Measurements from ENCODE around the gene DMBX1.

Gene DMBX1

GRCh38 chr1:46459315-46459714 lies 30.3 kb upstream of the DMBX1 start:
- no peak for DNase-seq

GRCh38 chr1:46461017-46461808 lies 28.4 kb upstream of the DMBX1 start:
- DNase-seq = no peak

- peak; percentile 14 for DNase-seq
These were observed 27.7 kb upstream of the DMBX1 start for GRCh38 chr1:46461809-46462448.

- no peak for DNase-seq
These were observed 25.6 kb upstream of the DMBX1 start for GRCh38 chr1:46464013-46464548.

GRCh38 chr1:46464915-46465314 lies 24.7 kb upstream of the DMBX1 start:
- DNase-seq = no peak

- DNase-seq = no peak
These were observed 23.6 kb upstream of the DMBX1 start for GRCh38 chr1:46465981-46466476.

GRCh38 chr1:46466477-46467182 lies 23.0 kb upstream of the DMBX1 start:
- DNase-seq = no peak

GRCh38 chr1:46467183-46467504 lies 22.5 kb upstream of the DMBX1 start:
- DNase-seq = no peak

GRCh38 chr1:46469881-46470280 lies 19.8 kb upstream of the DMBX1 start:
- DNase-seq = no peak

- DNase-seq = no peak
These were observed 17.7 kb upstream of the DMBX1 start for GRCh38 chr1:46471848-46472492.

GRCh38 chr1:46472498-46473181 lies 17.0 kb upstream of the DMBX1 start:
- DNase-seq = no peak

- DNase-seq = no peak
These were observed 15.6 kb upstream of the DMBX1 start for GRCh38 chr1:46473991-46474390.

- DNase-seq = no peak
These were observed 15.1 kb upstream of the DMBX1 start for GRCh38 chr1:46474570-46474969.

- DNase-seq = no peak
These were observed 13.0 kb upstream of the DMBX1 start for GRCh38 chr1:46476673-46477072.

- peak; percentile 56 for DNase-seq
These were observed 12.3 kb upstream of the DMBX1 start for GRCh38 chr1:46477153-46477929.

GRCh38 chr1:46478721-46479485 lies 10.7 kb upstream of the DMBX1 start:
- DNase-seq = no peak

- no peak for DNase-seq
These were observed 9.8 kb upstream of the DMBX1 start for GRCh38 chr1:46479744-46480350.

GRCh38 chr1:46480959-46481646 lies 8.5 kb upstream of the DMBX1 start:
- DNase-seq = no peak

GRCh38 chr1:46481961-46482360 lies 7.7 kb upstream of the DMBX1 start:
- DNase-seq = no peak

Measured in fibroblast of skin of abdomen (primary cell).